ENCODE data around the gene RET. TPM values are rescaled to one million over a fixed set of nuclear protein-coding genes. Genes with fewer than 3 reads are reported as not detected.

RET gene
- total RNA-seq, 6 experiments from 2014 or later, result 0.53 to 10.2 (median 1.4) TPM

GRCh38 chr10:43166880-43167497 is 90.1 kb downstream of the RET start:
- intact Hi-C loops (cut with DNase I), result no loop called here
- no peak overlapping the region for H3K4me3 ChIP-seq
- no peak overlapping the region for H3K27ac ChIP-seq
- no peaks in the 10 kb centered on the region for H3K9me3 ChIP-seq
- no peak for DNase-seq
- ATAC-seq, result no peak
- H3K4me1 ChIP-seq, result no peaks in the 10 kb centered on the region
- no peaks in the 10 kb centered on the region for H3K27me3 ChIP-seq
- no peak for TF ChIP-seq POLR2A (IDR thresholded peaks at IDR 0.05)
- no peak for TF ChIP-seq CTCF (IDR thresholded peaks at IDR 0.05)
- H3K36me3 ChIP-seq, result no peaks in the 10 kb centered on the region

GRCh38 chr10:43167498-43167889 is 90.6 kb downstream of the RET start:
- no peak for ATAC-seq
- DNase-seq, result no peak
- no peak overlapping the region for H3K27ac ChIP-seq

GRCh38 chr10:43170491-43170890 is 93.6 kb downstream of the RET start:
- intact Hi-C loops (cut with DNase I), result no loop called here
- H3K4me3 ChIP-seq, result no peak overlapping the region
- peaks cover 0 to 12% (median 4%) of the 10 kb centered on the region in 4 donors for H3K4me1 ChIP-seq
- H3K9me3 ChIP-seq, result no peaks in the 10 kb centered on the region
- no peaks in the 10 kb centered on the region for H3K27me3 ChIP-seq
- H3K27ac ChIP-seq, result no peak overlapping the region
- ATAC-seq (no peak), DNase-seq (no peak)
- TF ChIP-seq CTCF (IDR thresholded peaks at IDR 0.05), result peak in 2 of 4 donors; percentile 15 to 24
- TF ChIP-seq POLR2A (IDR thresholded peaks at IDR 0.05), result no peak
- H3K36me3 ChIP-seq, result no peaks in the 10 kb centered on the region
- 61% methylated on average over 2 of the region's 2 CpGs for WGBS (ENCODE audit: insufficient coverage, low coverage, low lambda C conversion rate, missing lambda C conversion rate)

More at GRCh38 chr10:43167498-43167889, 90.6 kb downstream of the RET start:
- intact Hi-C loops (cut with DNase I), result no loop called here
- H3K36me3 ChIP-seq, result no peaks in the 10 kb centered on the region
- TF ChIP-seq POLR2A (IDR thresholded peaks at IDR 0.05) (no peak), CTCF (IDR thresholded peaks at IDR 0.05) (no peak)
- H3K27me3 ChIP-seq, result no peaks in the 10 kb centered on the region
- H3K4me1 ChIP-seq, result no peaks in the 10 kb centered on the region
- H3K4me3 ChIP-seq, result no peak overlapping the region
- no peaks in the 10 kb centered on the region for H3K9me3 ChIP-seq
- WGBS (ENCODE audit: insufficient coverage, low coverage, low lambda C conversion rate, missing lambda C conversion rate), result 60% methylated on average over 2 of the region's 2 CpGs

- no peak overlapping the region for H3K4me3 ChIP-seq
- no peaks in the 10 kb centered on the region for H3K36me3 ChIP-seq
- H3K27me3 ChIP-seq, result no peaks in the 10 kb centered on the region
- DNase-seq, result no peak
- no peaks in the 10 kb centered on the region for H3K9me3 ChIP-seq
- no peak for ATAC-seq
- intact Hi-C loops (cut with DNase I), result no loop called here
- no peak overlapping the region for H3K27ac ChIP-seq
- no peak for TF ChIP-seq CTCF (IDR thresholded peaks at IDR 0.05)
- TF ChIP-seq POLR2A (IDR thresholded peaks at IDR 0.05), result no peak
- 79% methylated on average over 5 of the region's 5 CpGs for WGBS (ENCODE audit: insufficient coverage, low coverage, low lambda C conversion rate, missing lambda C conversion rate)
- peaks cover 0 to 20% (median 7%) of the 10 kb centered on the region in 4 donors for H3K4me1 ChIP-seq
Measured at GRCh38 chr10:43172645-43173044, 95.8 kb downstream of the RET start.

GRCh38 chr10:43173120-43173519 is 96.3 kb downstream of the RET start:
- Histone ChIP-seq H3K27ac (no peak overlapping the region), H3K4me1 (peaks cover 0 to 23% (median 9%) of the 10 kb centered on the region in 4 donors), H3K36me3 (no peaks in the 10 kb centered on the region), H3K27me3 (no peaks in the 10 kb centered on the region), H3K4me3 (no peak overlapping the region), H3K9me3 (no peaks in the 10 kb centered on the region)
- intact Hi-C loops (cut with DNase I), result no loop called here
- ATAC-seq (no peak), DNase-seq (no peak)
- 75% methylated on average over 1 of the region's 1 CpG for WGBS (ENCODE audit: insufficient coverage, low coverage, low lambda C conversion rate, missing lambda C conversion rate)
- no peak for TF ChIP-seq CTCF (IDR thresholded peaks at IDR 0.05)
- TF ChIP-seq POLR2A (IDR thresholded peaks at IDR 0.05), result no peak

Measured in right lobe of liver (tissue), 6 donors.